Endothelial cell of umbilical vein (primary cell): Measurements from ENCODE around the gene GRM4. TPM values are rescaled to one million over a fixed set of nuclear protein-coding genes. Genes with fewer than 3 reads are reported as not detected.

Experiments used
- BruUV-seq: library from RNA; stranded (reverse); fragments of 400-500 nt; replicated peaks from 2 replicates; lab custom pipeline; 2021; lab: Mats Ljungman, UMichigan
- CTCF ChIA-PET: fragments of 300-600, 350-600 bp; sonication (Branson Sonifier 250); formaldehyde crosslinking; loops from one replicate; lab custom pipeline; 2021; ENCODE audit warnings: antibody characterized with exemption, inconsistent platforms; lab: Charles Lee
- POLR2A ChIA-PET: fragments of 300-600, 350-600 bp; sonication (Branson Sonifier 250); formaldehyde crosslinking; loops from one replicate; lab custom pipeline; 2021; ENCODE audit warnings: antibody characterized with exemption, inconsistent platforms; lab: Charles Lee
- DNase-seq: peaks from one replicate; pipeline ENCODE4 v3.0.0-alpha.2; 2011; ENCODE audit warnings: low read depth, low spot score
- FAIRE-seq: peaks from 2 replicates; lab custom pipeline; 2011; peaks lifted over from hg19 to GRCh38; lab: Jason Lieb, UNC
- H2AFZ ChIP-seq: 2 replicates; pipeline ENCODE4 v1.6.0; 2012; ENCODE audit warnings: low read depth, low read length, control low read depth, inconsistent platforms
- H3K27ac ChIP-seq: 2 replicates; pipeline ENCODE4 v1.5.1; 2011; ENCODE audit warnings: low read depth, mild to moderate bottlenecking, control low read depth, low read length, moderate library complexity; ENCODE audit not compliant: insufficient read depth
- H3K27me3 ChIP-seq, 2 experiments: 2 replicates each; pipeline versions ENCODE4 v1.6.0 to v1.6.1; 2011; ENCODE audit warnings: low read length in 2 of 2, mixed read lengths in 1 of 2; ENCODE audit not compliant: control insufficient read depth in 2 of 2, insufficient read depth in 2 of 2
- H3K36me3 ChIP-seq, 2 experiments: 2 replicates in 1 of 2; 3 replicates in 1 of 2; pipeline ENCODE4 v1.5.1; 2011; ENCODE audit warnings: low read length in 2 of 2, mild to moderate bottlenecking in 1 of 2, moderate library complexity in 1 of 2; ENCODE audit not compliant: control insufficient read depth in 2 of 2, insufficient read depth in 2 of 2; ENCODE audit errors: extremely low read depth in 1 of 2
- H3K4me1 ChIP-seq: 3 replicates; pipeline ENCODE4 v1.5.1; 2011; ENCODE audit warnings: mild to moderate bottlenecking, low read length; ENCODE audit not compliant: control insufficient read depth, insufficient read depth; ENCODE audit errors: extremely low read depth
- H3K4me2 ChIP-seq: 2 replicates; pipeline ENCODE4 v1.6.1; 2011; ENCODE audit warnings: low read length, control low read depth, mixed read lengths; ENCODE audit not compliant: insufficient read depth
- H3K4me3 ChIP-seq, 3 experiments: fragments of 200-600 bp in 1 of 3; sonication (generic), shearing (Covaris generic) in 1 of 3; replicated peaks in 1 of 3; 2 replicates each; pipeline ENCODE4 v1.5.1; 2011 to 2016; ENCODE audit warnings: control low read depth in 3 of 3, low read length in 3 of 3, mild to moderate bottlenecking in 2 of 3, inconsistent platforms in 1 of 3, low read depth in 1 of 3, moderate library complexity in 1 of 3; ENCODE audit not compliant: insufficient read depth in 1 of 3
- H3K79me2 ChIP-seq: 2 replicates; pipeline ENCODE4 v1.6.0; 2012; ENCODE audit warnings: low read length, inconsistent platforms; ENCODE audit not compliant: control insufficient read depth, insufficient read depth
- H3K9ac ChIP-seq: replicated peaks from 2 replicates; pipeline ENCODE3; 2011; ENCODE audit warnings: low read length, control low read depth; ENCODE audit not compliant: insufficient read depth; ENCODE audit errors: extremely low read depth
- H3K9me1 ChIP-seq: replicated peaks from 3 replicates; pipeline ENCODE4 v1.6.0; 2011; ENCODE audit warnings: mild to moderate bottlenecking, low read length; ENCODE audit not compliant: control insufficient read depth, insufficient read depth; ENCODE audit errors: extremely low read depth
- H3K9me3 ChIP-seq: replicated peaks from 2 replicates; pipeline ENCODE4 v1.5.1; 2012; ENCODE audit warnings: low read length, inconsistent platforms; ENCODE audit not compliant: control insufficient read depth, insufficient read depth
- H4K20me1 ChIP-seq: replicated peaks from 2 replicates; pipeline ENCODE3; 2011; ENCODE audit warnings: mild to moderate bottlenecking, low read length; ENCODE audit not compliant: control insufficient read depth, insufficient read depth; ENCODE audit errors: extremely low read depth
- CTCF ChIP-seq, 2 donors: IDR thresholded peaks; 1 replicate in 1 of 2; 2 replicates in 1 of 2; pipeline ENCODE4 v1.5.1; 2011; ENCODE audit warnings: low read length in 2 of 2, mild to moderate bottlenecking in 2 of 2, moderate library complexity in 2 of 2, control low read depth in 1 of 2, inconsistent platforms in 1 of 2, low read depth in 1 of 2; ENCODE audit not compliant: insufficient read depth in 1 of 2; ENCODE audit errors: extremely low read depth in 1 of 2
- EZH2 ChIP-seq: IDR thresholded peaks from 2 replicates; pipeline ENCODE4 v1.6.1; 2012; ENCODE audit warnings: borderline replicate concordance, low read depth, mild to moderate bottlenecking, moderate library complexity, low read length, inconsistent platforms; ENCODE audit not compliant: severe bottlenecking
- GATA2 ChIP-seq: IDR thresholded peaks from 2 replicates; pipeline ENCODE4 v1.7.0; 2011; ENCODE audit warnings: low read depth, mild to moderate bottlenecking, moderate library complexity, mixed read lengths, low read length; ENCODE audit not compliant: insufficient read length, insufficient read depth
- JUN ChIP-seq: IDR thresholded peaks from 2 replicates; pipeline ENCODE4 v1.6.1; 2011; ENCODE audit warnings: borderline replicate concordance, low read depth; ENCODE audit not compliant: insufficient read length, insufficient read depth
- MAX ChIP-seq: IDR thresholded peaks from 2 replicates; pipeline ENCODE4 v1.6.1; 2011; ENCODE audit not compliant: insufficient read depth, insufficient read length
- MYC ChIP-seq: IDR thresholded peaks from one replicate; pipeline ENCODE4 v1.6.1; 2011; ENCODE audit warnings: mild to moderate bottlenecking, low read depth, low read length
- POLR2A ChIP-seq: IDR thresholded peaks from 2 replicates; pipeline ENCODE4 v1.6.1; 2012; ENCODE audit warnings: low read depth, mild to moderate bottlenecking, control low read depth, low read length
- dilution Hi-C: fragments of 300-500 bp; cut with MboI; formaldehyde crosslinking; loops from one replicate; pipeline ENCODE4 v1.15.0; 2019; ENCODE audit warnings: low sequenced_read_pairs; ENCODE audit not compliant: extremely low pct_ligation_motif_present
- intact Hi-C: fragments of 100-400 bp; cut with micrococcal nuclease; formaldehyde crosslinking; loops from one replicate; pipeline ENCODE4 v1.10.0; 2022
- polyA plus RNA-seq, 4 experiments: library from polyadenylated mRNA; depleted of rRNA in 3 of 4; stranded (reverse) in 3 of 4; unstranded in 1 of 4; fragments of >200 nt; gene quantifications; 2 replicates each; pipeline versions ENCODE4 v1.2.1 to v1.2.3, GENCODE V29; 2011 to 2012; ENCODE audit warnings: missing spikeins in 1 of 4
- total RNA-seq: library from RNA; stranded (reverse); gene quantifications from 2 replicates; pipeline ENCODE4 v1.2.3, GENCODE V29; 2021

Gene GRM4
- total and polyA plus RNA-seq, 2 donors (not counting 3 experiments of a cell fraction or from before 2014, with no cell fraction given) = 0.03 TPM; not detected in 1

- ChIA-PET POLR2A (no interaction called here), CTCF (interaction anchor here (1.3 kb wide), 1 partner anchor 40 kb away, joined by 4 read pairs; no protein-coding TSS in a partner anchor)
- H3K4me2 ChIP-seq = no peak overlapping the region
- no TSS peak for BruUV-seq
- FAIRE-seq (no peak), DNase-seq (no peak)
- no peak overlapping the region for H3K27ac ChIP-seq
- H3K9me3 ChIP-seq = no peaks in the 10 kb centered on the region
- no peaks in the 10 kb centered on the region for H3K9me1 ChIP-seq
- no peaks in the 10 kb centered on the region for H4K20me1 ChIP-seq
- H2AFZ ChIP-seq = no peak overlapping the region
- H3K36me3 ChIP-seq = no peaks in the 10 kb centered on the region
- no peak for TF ChIP-seq MAX
- no peak for TF ChIP-seq MYC
- no peak for TF ChIP-seq POLR2A
- no peak for TF ChIP-seq EZH2
- no peak for TF ChIP-seq JUN
- TF ChIP-seq GATA2 = no peak
- no peak for TF ChIP-seq CTCF (IDR thresholded peaks at IDR 0.05; ENCODE audit: extremely low read depth in 1 of 2, insufficient read depth in 1 of 2, low read depth in 1 of 2, low read length in 2 of 2)
- H3K4me3 ChIP-seq = no peak overlapping the region
- H3K4me1 ChIP-seq = no peaks in the 10 kb centered on the region
- dilution Hi-C loops (no loop called here), intact Hi-C loops (no loop called here)
- peaks cover 0 to 2% of the 10 kb centered on the region in 2 experiments for H3K27me3 ChIP-seq
- H3K9ac ChIP-seq = no peak overlapping the region
- H3K79me2 ChIP-seq = no peaks in the 10 kb centered on the region
Observed at GRCh38 chr6:34095136-34095505, 50.8 kb downstream of the GRM4 start.
